NB4 (cell line): ENCODE results near the gene MGAT3.

Experiments
- DNase-seq: peaks from one replicate; pipeline ENCODE4 v3.0.0; 2010; ENCODE audit warnings: low read depth
- H3K4me3 ChIP-seq: one replicate; pipeline ENCODE4 v1.5.1; 2011; ENCODE audit warnings: mild to moderate bottlenecking, low read depth, low read length, moderate library complexity
- CTCF ChIP-seq: IDR thresholded peaks from one replicate; pipeline ENCODE4 v1.5.1; 2012; ENCODE audit warnings: low read depth, low read length
- MAX ChIP-seq: IDR thresholded peaks from 2 replicates; pipeline ENCODE4 v1.6.1; 2011; ENCODE audit warnings: low read depth, low read length
- MYC ChIP-seq: IDR thresholded peaks from 2 replicates; pipeline ENCODE4 v1.6.1; 2011; ENCODE audit warnings: low read depth, low read length
- POLR2A ChIP-seq: IDR thresholded peaks from 2 replicates; pipeline ENCODE4 v1.6.1; 2011; ENCODE audit warnings: mild to moderate bottlenecking; ENCODE audit not compliant: insufficient read length; ENCODE audit errors: extremely low read depth

The MGAT3 gene

GRCh38 chr22:39430576-39431150 is 26.1 kb upstream of the MGAT3 start:
- DNase-seq = no peak
- no peak overlapping the region for H3K4me3 ChIP-seq
- no peak for TF ChIP-seq CTCF
- TF ChIP-seq MYC = no peak
- TF ChIP-seq POLR2A = no peak
- TF ChIP-seq MAX = no peak

GRCh38 chr22:39431216-39431801 is 25.5 kb upstream of the MGAT3 start:
- H3K4me3 ChIP-seq = no peak overlapping the region
- TF ChIP-seq CTCF (no peak), POLR2A (no peak), MAX (no peak), MYC (no peak)
- no peak for DNase-seq

GRCh38 chr22:39431821-39432251 is 25.0 kb upstream of the MGAT3 start:
- H3K4me3 ChIP-seq = no peak overlapping the region
- no peak for DNase-seq
- no peak for TF ChIP-seq MAX
- no peak for TF ChIP-seq CTCF
- TF ChIP-seq MYC = no peak
- TF ChIP-seq POLR2A = no peak

- TF ChIP-seq MYC = no peak
- no peak for TF ChIP-seq POLR2A
- TF ChIP-seq MAX = no peak
- TF ChIP-seq CTCF = no peak
- DNase-seq = no peak
- no peak overlapping the region for H3K4me3 ChIP-seq
Measured at GRCh38 chr22:39432361-39432811, 24.4 kb upstream of the MGAT3 start.

GRCh38 chr22:39433476-39434242 is 23.2 kb upstream of the MGAT3 start:
- DNase-seq = no peak
- TF ChIP-seq CTCF (no peak), MAX (no peak), MYC (no peak), POLR2A (no peak)
- no peak overlapping the region for H3K4me3 ChIP-seq
